HuH-7.5 (cell line): Measurements from ENCODE around the gene REPS2.

ENCODE experiments used
- DNase-seq: peaks from one replicate; pipeline ENCODE4 v3.0.0; 2011; ENCODE audit warnings: low spot score

REPS2 gene

DNA sequence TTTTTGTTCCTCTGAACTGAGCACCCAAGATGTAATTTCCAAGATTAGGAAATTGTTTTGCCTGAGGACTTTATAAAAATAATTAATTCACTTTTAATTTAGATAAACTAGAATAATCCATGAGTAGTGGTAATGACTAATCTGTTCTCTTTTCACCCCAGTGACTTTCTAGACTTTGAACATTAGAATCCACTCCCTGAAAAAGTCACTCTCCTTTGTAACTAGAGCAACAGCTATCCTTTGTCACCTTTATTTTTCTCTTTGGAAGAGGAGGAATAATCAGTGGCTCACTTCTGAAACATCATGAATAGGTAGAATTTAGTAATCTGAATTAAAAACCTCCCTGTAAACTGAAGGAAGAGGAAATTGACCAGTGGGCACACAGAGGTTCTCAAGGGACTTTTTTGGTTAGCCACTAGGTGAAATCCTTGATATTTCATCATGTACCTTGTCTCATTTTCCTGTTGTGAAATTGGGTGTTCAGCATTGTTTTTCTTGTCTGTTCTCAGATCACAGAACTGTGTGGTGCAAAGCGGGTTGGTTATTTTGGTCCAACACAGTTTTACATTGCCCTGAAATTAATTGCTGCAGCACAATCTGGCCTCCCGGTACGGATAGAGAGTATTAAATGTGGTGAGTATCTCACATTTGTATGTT is 59.4 kb downstream of the REPS2 start:
- DNase-seq: no peak

DNA sequence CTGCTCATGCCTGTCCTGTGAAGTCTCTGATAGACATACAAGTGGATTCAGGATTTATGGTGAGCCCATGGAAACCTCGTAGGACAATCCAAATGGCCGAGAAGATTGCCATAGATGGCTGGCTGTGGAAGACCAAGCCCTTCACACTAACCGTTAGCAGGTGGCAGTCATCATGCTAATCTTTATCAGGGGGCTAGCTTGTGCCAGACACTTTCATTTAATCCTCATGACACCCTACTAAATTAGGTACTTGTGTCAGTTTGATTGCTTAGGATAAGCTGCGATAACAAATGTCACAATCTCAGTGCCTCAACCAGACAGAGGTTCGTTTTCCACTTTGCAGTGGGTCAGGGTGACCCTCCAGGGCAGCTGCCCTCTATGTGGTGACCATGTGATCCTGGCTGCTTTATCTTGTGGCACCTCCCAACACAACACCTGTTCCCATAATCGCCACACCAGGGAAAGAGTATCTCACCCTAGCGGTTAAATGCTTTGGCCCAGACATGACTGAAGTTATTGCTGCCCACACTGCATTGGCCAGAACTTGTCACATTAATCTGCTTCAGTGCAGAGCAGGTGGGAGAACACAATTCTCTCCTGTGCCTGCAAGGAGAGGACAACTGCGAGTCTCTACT is 60.8 kb downstream of the REPS2 start:
- DNase-seq: no peak

DNA sequence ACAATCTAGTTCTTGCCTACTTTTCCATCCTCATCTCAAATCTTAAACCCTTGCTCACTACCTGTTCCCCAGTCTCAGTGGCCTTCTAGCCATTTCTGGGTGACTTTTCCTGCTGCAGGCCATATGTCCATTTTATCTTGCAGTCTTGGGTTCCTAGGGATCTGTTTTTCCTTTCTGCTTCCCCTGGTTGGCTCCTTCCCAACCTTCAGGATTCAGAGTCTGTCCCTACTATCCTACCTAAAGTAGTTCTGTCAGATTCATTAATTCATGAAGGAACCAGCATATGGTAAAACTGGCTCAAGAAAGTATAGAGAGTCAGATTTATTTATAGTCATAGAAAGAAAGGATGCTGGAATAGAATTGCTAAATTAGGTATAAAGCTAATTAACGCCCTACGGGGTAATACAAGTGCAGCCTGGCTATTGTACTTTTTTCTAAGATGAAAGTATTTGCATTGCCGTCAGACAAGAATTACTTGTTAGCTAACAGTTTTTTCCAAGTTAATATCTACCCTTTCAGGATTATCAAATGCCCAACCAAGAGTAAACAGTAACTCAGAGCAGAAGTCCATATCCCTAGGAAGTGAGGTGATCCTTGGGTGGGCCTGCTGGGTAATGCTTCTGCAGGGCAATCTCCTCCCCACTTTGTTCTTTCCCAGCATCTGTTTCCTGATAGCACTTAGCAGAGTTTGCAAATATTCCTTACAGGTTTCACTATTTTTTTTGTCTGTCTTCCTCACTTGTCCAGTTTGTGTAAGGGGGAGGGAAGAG is 63.6 kb downstream of the REPS2 start:
- no peak for DNase-seq

DNA sequence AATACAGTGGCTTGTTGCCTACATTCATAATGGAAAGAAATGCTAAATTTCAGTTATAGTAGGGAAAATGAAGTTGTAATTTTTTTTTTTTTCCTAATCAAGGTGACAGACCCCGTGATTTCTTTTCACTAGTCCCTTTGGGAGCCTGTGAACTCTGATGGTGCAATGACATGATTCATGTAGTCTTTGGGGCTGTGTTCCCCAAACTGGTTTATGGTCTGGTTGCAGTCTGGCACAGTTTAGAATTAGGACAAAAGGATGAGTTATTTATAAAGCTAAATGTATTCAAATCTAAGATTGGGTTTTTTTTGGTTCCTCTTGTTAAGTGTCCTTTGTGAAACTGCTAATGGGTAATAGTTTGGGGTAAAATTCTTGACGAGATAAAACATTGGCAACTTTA is 66.0 kb downstream of the REPS2 start:
- DNase-seq: no peak

DNA sequence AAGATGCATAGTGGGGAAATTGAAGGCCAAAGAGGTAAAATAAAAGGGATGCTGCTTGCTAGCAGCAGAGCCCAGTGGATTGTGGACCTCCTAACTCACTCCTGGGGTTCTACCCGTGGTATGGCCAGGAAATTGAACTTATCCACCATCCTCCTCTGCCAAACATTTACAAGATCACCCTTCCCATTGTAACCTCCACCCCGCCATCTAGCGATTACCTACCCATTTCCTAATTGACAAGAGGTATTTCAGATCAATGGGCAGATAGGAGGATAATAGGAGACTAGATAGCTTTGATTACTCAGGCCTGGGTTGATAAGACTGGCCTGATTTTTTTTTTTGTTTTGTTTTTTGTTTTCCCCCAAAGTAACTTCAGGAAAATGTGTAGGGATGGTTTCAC is 67.8 kb downstream of the REPS2 start:
- DNase-seq: no peak

DNA sequence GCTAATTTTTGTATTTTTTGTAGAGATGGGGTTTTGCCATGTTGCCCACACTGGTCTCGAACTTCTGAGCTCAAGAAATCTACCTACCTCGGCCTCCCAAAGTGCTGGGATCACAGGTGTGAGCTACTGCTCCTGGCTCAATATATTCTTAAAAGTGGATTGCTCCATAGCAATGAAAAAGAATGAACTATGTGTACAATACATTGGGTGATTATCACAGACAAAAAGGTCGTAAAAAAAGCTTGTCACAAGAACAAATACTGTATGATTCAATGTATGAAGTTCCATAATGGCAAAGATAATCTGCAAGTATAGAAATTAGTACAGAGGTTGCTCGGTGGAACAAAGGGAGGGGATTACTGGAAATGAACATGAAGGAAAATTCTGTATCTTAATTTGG is 70.7 kb downstream of the REPS2 start:
- DNase-seq: no peak

DNA sequence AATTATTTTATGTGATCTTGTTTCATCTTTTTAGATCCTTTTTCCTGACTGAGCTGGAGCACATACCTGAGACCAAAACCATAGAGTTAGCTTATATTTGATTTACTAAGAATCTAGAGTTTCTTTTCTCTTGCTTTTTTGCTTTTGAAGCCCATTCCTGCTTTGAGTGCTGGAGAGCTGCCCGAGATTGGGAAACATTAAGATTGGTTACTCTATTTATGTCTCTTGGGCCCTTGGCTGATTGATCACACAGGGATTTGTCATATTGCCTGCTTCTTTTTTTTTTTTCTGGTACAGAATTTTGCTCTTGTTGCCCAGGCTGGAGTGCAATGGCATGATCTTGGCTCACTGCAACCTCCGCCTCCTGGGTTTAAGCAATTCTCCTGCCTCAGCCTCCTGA is 73.9 kb downstream of the REPS2 start:
- DNase-seq: no peak

DNA sequence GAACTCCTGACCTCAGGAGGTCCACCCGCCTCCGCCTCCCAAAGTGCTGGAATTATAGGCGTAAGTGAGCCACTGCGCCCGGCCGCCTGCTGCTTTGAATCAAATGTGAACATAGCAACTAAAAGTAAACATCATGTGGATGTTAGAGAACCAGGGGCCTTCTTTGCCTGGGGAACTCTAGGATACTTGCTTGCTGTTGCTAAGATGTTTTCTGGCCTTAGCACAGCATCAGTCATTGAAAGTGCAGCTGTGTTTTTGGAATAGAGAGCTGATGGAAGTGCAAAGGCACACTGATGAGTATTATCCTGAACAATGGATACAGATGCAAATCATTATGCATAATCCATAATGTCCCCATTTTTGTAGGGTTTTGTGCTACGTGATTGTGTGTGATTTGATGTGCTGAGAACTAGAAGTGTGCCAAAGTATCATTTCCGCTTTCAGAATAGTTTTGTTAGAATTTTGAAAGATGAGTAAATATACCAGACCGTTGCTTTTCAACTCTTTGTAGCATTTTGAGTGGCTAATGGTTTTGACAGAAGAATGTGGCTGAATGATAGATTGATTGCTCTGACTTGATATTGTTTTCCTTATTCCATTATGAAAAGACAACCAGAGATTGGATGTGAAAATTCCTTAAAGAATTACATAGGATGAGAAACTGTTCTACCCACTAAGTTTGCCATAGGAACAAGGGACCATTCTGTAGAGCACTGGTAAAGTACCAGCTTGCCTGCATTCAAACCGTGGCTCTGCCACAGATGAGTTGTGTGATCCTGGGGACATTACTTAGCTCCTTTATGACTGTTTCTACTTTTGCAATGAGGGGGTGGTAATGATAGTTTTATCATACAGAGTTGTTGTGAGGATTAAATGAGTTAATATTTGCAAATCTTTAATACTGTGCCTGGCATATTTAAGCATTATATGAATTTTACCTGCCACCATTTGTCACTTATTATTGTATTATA is 74.7 kb downstream of the REPS2 start:
- no peak for DNase-seq

DNA sequence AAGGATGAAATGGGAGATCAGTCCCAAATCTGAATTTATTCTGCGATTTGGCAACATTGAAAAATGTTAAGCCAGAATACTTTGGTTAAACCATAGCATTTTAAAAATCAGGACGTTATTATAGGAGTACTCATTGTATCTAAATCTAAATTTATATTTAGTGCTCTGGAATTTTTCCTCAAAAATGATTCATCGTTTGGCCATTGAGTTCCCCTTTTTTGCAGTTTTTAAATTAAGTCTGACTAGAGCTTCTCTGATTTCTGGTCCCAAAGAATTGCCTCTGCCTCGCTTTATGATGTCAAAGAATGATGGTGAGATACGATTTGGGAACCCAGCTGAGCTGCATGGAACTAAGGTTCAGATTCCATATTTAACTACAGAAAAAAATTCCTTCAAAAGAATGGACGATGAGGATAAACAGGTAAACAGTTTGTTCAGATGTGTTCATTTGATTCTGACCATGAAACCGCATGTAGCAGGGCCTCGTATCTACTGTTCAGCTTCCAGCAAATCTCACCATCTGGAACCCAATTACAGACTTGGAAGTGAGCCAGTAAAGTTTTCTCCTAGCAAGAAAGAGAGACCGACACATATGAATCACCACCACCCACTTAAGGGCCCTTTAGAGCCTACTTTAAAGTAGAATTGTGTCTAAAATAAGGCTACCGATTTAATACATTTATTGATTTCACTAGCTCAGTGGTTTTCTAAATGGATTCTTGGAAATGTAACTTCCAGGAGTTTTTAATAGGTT is 75.6 kb downstream of the REPS2 start:
- no peak for DNase-seq

DNA sequence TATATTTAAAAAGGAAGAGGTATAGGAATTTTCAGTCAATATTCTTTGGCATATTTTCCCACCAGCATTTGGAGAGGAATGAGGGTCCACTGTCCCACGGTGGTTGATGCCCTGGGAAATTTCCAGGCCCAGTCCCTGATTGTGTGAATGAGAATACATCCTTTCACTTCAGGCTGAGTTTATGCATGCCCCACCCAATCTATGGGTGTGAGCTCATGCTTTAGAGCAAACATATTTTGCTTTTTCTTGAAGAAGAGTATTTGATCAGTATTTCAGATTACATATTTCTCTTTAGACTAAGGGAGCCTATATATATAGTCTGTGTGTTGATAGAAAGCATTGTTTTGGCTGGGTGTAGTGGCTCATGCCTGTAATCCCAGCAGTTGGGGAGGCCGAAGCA is 77.2 kb downstream of the REPS2 start:
- DNase-seq: no peak

DNA sequence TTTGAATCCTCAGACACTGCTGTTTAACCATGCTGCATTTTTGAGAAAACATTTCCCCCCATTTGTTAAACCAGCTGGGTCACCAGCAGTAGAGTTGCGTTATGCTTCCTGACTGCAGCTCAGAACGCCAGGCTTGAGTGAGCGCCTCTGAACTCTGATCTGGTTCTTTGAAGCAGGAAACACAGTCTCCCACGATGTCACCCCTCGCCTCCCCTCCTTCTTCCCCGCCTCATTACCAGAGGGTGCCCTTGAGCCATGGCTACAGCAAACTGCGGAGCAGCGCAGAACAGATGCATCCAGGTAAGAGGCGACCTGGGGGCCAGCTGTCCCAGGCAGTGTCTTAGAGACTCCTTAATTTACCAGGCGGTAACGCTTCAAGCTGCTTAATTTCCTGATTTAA is 78.4 kb downstream of the REPS2 start:
- no peak for DNase-seq

DNA sequence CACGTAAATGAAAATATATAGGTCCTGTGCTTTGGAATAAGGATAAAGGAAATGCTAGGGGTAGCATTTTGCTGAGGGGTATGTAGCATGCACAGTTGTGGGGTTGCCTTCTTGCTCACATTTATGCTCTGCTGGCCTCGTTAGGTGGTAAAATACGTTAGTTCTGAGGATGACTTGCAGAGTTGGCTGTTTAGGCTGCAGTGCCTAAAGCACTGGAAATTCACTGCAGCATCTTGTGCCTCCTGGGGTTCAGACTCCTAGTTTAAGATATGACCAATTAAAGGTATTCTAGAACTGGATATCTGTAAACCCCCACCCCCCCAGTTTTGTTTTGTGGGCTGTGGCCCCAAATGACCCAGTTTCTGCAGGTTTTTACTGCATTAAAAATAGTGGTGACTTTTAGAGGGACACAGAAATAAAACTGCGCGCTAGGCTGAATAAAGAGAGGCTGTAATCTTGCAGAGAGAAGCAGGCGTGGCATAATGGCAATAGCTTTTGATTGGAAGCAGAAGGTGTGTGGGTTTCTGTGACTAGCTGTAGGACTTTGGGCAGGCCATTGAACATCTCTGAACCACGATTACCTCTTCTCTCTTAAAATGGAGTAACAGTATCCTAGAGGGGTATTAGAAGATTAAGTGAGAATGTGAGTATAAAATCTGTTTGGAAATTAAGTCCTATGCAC is 79.3 kb downstream of the REPS2 start:
- no peak for DNase-seq

DNA sequence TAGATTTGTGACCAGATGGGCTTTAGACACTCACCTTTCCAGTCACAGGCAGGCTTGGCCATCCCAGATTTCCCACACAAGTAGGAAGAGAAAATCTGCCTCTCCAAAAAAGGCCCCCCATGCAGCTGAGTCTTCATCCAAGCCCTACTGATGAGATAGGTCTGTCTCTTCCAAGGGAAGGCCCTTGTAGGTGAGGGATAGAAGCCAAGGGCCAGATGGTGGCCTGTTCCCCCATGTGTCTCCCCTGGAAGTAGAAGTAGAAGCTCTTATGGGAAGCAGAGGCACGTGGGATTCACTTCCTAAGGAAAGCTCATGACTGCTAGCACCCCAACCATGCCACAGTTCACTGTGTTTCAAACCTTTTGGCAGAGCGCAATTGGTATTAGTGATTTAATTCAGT is 81.5 kb downstream of the REPS2 start:
- no peak for DNase-seq

DNA sequence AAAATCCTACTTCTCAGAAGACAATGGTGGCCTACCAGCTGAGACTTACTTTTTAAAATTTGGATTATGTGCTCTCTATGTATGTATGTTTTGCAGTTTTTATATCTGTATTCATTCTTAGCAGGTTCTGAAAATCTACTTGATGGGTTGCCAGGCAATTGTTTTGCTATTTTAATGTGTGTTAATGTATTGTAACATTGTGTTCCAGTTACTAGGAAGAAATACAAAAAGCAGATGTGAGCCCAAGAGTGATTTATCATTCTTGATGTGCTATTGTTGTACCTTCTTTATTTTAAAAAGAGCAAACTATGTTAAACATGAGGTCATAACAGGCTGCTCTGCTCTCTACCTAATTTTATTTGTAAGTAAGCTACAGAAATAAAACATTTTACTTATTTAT is 81.9 kb downstream of the REPS2 start:
- no peak for DNase-seq

DNA sequence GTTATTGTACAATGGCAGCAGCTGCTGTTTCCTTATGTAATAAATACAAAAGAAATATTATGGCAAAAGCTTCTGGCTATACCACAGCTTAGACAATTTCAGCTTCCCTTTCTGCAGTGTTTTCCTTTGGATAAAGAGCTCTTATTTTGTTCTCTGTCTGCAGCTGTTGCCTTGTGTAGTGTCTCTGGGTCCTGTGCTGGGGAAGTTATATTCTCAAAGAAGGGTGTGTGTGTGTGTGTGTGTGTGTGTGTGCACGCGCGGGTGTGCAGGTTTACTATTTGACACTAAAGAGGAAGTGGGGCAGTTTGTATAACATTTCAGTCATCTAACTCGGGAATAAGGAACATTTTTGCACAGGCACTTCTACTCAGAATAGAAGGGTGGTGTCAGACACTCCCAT is 83.6 kb downstream of the REPS2 start:
- DNase-seq: no peak

DNA sequence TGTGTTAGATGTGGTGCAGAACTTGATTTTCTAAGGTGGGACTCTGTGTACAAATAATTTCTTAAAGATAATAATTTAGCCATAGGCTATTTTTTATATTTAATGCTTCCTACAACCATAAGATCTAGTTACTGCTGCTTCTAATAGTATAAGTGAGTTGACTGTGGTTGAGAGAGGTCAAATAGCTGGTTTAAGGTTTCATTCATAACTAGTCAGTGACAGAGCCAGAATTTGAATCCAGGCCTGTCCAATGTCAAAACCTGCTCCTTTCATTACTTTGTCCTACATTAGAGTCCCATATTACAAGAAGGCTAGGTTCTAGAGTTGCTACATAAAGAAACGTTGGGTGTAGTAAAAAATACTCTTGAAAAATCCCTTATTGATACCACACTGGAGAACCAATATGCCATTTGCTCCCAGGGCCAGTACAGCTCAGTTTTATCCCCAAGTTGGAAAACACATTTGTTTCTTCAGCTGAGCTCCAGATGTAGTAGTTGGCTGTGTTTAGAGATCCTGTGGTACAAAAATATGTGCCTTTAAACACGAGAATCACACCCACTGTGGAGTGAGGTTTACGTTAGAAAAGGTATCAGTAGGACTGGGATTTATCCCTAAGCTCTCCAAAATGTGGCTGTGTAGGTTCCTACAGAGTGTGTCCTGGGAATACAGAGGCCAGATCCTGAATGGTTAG is 84.3 kb downstream of the REPS2 start:
- DNase-seq: no peak

DNA sequence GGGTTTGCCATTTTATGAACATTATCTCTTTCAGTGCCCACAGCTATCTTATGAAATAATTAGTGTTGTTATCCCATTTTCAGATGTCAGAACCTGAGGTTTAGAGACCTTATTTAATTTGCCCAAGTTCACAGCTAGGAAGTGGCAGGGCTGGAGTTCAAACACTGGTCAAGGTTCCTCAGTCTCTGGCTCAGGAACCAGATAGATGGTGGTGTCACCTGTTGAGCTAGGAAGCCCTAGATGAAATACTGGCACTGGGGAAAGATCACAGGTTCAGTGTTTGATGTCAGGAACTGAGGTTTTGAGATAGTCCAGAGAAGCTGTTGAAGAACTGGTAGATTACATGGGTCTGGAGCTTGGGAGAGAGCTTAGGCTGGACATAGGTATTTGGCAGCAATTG is 85.4 kb downstream of the REPS2 start:
- DNase-seq: no peak

DNA sequence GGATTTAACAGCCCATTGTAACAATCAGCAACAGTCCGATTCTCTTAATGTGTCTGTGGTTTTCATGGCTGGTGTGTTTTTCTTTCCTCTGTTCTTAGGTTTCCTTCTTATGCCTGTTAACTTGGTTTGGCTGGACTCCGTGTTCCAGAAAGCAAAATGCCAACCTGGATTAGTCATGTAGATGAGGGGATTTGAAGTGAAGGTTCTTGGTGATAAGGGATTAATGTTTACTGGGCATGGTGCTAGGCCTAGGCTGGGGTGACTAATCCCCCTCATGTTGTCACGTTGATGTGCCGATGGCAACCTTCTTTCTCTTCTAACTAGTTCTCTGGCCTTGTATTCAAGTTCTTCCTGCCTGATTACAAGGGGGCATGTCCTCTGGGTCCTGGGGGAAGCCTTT is 85.9 kb downstream of the REPS2 start:
- DNase-seq: no peak

DNA sequence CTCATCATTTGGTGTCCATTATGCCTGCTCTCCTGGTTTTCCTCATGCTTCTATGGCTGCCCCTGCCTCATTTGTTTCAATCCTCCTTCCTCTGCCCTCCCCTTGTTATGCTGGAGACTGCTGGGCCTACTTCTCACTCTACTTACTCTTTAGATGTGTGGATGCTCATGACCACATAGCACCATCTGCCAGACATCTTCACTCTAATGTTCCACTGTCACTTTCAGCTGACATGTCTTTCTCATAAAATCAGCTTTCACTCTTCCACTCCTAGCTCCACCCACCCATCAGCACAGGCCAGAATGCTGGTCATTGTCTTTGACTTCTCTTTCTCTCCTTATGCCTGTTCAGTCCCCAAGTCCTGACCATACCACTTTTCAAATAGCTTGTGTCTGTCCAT is 86.8 kb downstream of the REPS2 start:
- DNase-seq: no peak

DNA sequence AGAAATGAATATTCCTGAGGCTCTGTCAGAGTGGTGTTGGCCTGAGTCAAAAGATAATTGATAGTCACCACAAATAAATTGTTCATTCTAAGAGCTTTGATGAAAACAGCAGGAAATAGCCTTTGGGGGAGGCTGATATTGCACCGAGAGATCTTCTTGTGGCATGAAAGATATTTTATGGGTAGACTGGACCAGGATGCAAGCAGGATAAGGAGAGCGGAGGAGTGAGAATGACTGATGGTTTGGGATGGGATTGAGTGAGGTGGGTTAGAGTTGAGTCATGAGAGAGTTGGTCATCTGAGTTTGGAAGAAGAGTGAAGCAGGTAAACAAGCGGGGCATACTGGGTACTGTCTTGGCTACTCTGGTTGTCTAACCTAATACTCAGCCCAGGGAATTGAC is 88.7 kb downstream of the REPS2 start:
- no peak for DNase-seq
